ENCODE measurements around the gene TTC9. TPM values are rescaled to one million over a fixed set of nuclear protein-coding genes. Genes with fewer than 3 reads are reported as not detected.

Gene TTC9
- total and polyA plus RNA-seq, 8 donors, result 0.59 to 4.0 (median 0.97) TPM

GRCh38 chr14:70666361-70666686 is 24.6 kb downstream of the TTC9 start:
- H3K4me3 ChIP-seq, result no peak overlapping the region
- intact Hi-C loops (cut with DNase I), result no loop called here
- H3K27ac ChIP-seq, result peak overlapping the region; percentile 32 to 91 (median 78)
- WGBS, 2 donors, result 80 to 82% methylated on average over 1 of the region's 1 CpG
- FAIRE-seq (no peak), DNase-seq (no peak), ATAC-seq (no peak)
- no peaks in the 10 kb centered on the region for H3K9me3 ChIP-seq
- H3K4me1 ChIP-seq, result peaks cover 0 to 26% (median 4%) of the 10 kb centered on the region in 3 donors
- H3K27me3 ChIP-seq, result no peaks in the 10 kb centered on the region
- TF ChIP-seq CTCF (IDR thresholded peaks at IDR 0.05), result no peak
- H3K36me3 ChIP-seq, result no peaks in the 10 kb centered on the region

- ATAC-seq, result no peak
- Histone ChIP-seq H3K36me3 (no peaks in the 10 kb centered on the region), H3K9me3 (no peaks in the 10 kb centered on the region), H3K27ac (no peak overlapping the region), H3K4me3 (no peak overlapping the region), H3K4me1 (peaks cover 0 to 3% (median 0%) of the 10 kb centered on the region in 3 donors), H3K27me3 (no peaks in the 10 kb centered on the region)
- no peak for TF ChIP-seq CTCF (IDR thresholded peaks at IDR 0.05)
- 84 to 88% methylated on average over 15 of the region's 15 CpGs for WGBS, 2 donors
- DNase-seq, result no peak
- no peak for FAIRE-seq
- intact Hi-C loops (cut with DNase I), result no loop called here
Observed at GRCh38 chr14:70670992-70671651, 29.4 kb downstream of the TTC9 start.

- Histone ChIP-seq H3K36me3 (no peaks in the 10 kb centered on the region), H3K27ac (no peak overlapping the region), H3K4me1 (no peaks in the 10 kb centered on the region), H3K4me3 (no peak overlapping the region), H3K9me3 (no peaks in the 10 kb centered on the region), H3K27me3 (no peaks in the 10 kb centered on the region)
- WGBS, 2 donors, result 76 to 80% methylated on average over 11 to 12 of the region's 12 CpGs
- FAIRE-seq (no peak), ATAC-seq (no peak), DNase-seq (no peak)
- no peak for TF ChIP-seq CTCF (IDR thresholded peaks at IDR 0.05)
- intact Hi-C loops (cut with DNase I), result no loop called here
Observed at GRCh38 chr14:70671652-70672644, 30.2 kb downstream of the TTC9 start.

GRCh38 chr14:70677341-70677740 is 35.6 kb downstream of the TTC9 start:
- H3K4me1 ChIP-seq, result no peaks in the 10 kb centered on the region
- no peak for TF ChIP-seq CTCF (IDR thresholded peaks at IDR 0.05)
- no peak overlapping the region for H3K27ac ChIP-seq
- no peak overlapping the region for H3K4me3 ChIP-seq
- DNase-seq (no peak), ATAC-seq (no peak), FAIRE-seq (no peak)
- H3K9me3 ChIP-seq, result no peaks in the 10 kb centered on the region
- WGBS, 2 donors, result 79 to 90% methylated on average over 6 of the region's 6 CpGs
- H3K27me3 ChIP-seq, result no peaks in the 10 kb centered on the region
- intact Hi-C loops (cut with DNase I), result no loop called here
- H3K36me3 ChIP-seq, result no peaks in the 10 kb centered on the region
